ENCODE data around the gene TCL1B. TPM values are rescaled to one million over a fixed set of nuclear protein-coding genes. Genes with fewer than 3 reads are reported as not detected.

TCL1B gene
- total RNA-seq, 1 experiment from 2014 or later = not detected

- Histone ChIP-seq H3K27ac (ENCODE audit: low read length) (no peak overlapping the region), H3K4me1 (ENCODE audit: control insufficient read depth, insufficient read depth, low read length) (no peaks in the 10 kb centered on the region), H3K9me3 (ENCODE audit: control insufficient read depth, insufficient read depth, low read depth, low read length) (no peaks in the 10 kb centered on the region), H3K4me3 (ENCODE audit: low read depth in 2 of 2, low read length in 2 of 2) (no peak overlapping the region), H3K27me3 (ENCODE audit: control insufficient read depth, insufficient read depth, low read length) (no peaks in the 10 kb centered on the region), H3K36me3 (ENCODE audit: control insufficient read depth, insufficient read depth, low read length) (no peaks in the 10 kb centered on the region)
- no TSS peak for BruUV-seq (replicated peaks)
- TF ChIP-seq POLR2AphosphoS5 (IDR thresholded peaks at IDR 0.05; ENCODE audit: low read depth, low read length) (no peak), REST (IDR thresholded peaks at IDR 0.05; ENCODE audit: insufficient read depth in 1 of 2, low read depth in 2 of 2, low read length in 1 of 2) (no peak), TCF7L2 (IDR thresholded peaks at IDR 0.05; ENCODE audit: low read depth, low read length) (no peak), CTCF (IDR thresholded peaks at IDR 0.05) (no peak), SIN3A (IDR thresholded peaks at IDR 0.05; ENCODE audit: borderline replicate concordance, insufficient read depth, low read depth, low read length) (no peak)
- POLR2A ChIA-PET = no interaction called here
- DNase-seq (ENCODE audit: low read depth, low spot score) (no peak), ATAC-seq (no peak)
- CTCF ChIA-PET = no interaction called here
- intact Hi-C loops (cut with micrococcal nuclease; ENCODE audit: unreplicated experiment) (no loop called here), in situ Hi-C loops (cut with HindIII; ENCODE audit: low pct_unique_long_range_greater_than_20kb, low sequenced_read_pairs) (no loop called here)
These were observed 40.7 kb upstream of the TCL1B start for GRCh38 chr14:95645389-95645996.

- in situ Hi-C loops (cut with HindIII; ENCODE audit: low pct_unique_long_range_greater_than_20kb, low sequenced_read_pairs) = no loop called here
These were observed 38.3 kb upstream of the TCL1B start for GRCh38 chr14:95647926-95648325.

More at GRCh38 chr14:95647926-95648325, 38.3 kb upstream of the TCL1B start:
- no peaks in the 10 kb centered on the region for H3K36me3 ChIP-seq (ENCODE audit: control insufficient read depth, insufficient read depth, low read length)
- no peaks in the 10 kb centered on the region for H3K9me3 ChIP-seq (ENCODE audit: control insufficient read depth, insufficient read depth, low read depth, low read length)
- ATAC-seq (no peak), DNase-seq (ENCODE audit: low read depth, low spot score) (no peak)
- BruUV-seq (replicated peaks) = no TSS peak
- H3K4me3 ChIP-seq (ENCODE audit: low read depth in 2 of 2, low read length in 2 of 2) = no peak overlapping the region
- H3K27me3 ChIP-seq (ENCODE audit: control insufficient read depth, insufficient read depth, low read length) = no peaks in the 10 kb centered on the region
- no peaks in the 10 kb centered on the region for H3K4me1 ChIP-seq (ENCODE audit: control insufficient read depth, insufficient read depth, low read length)
- TF ChIP-seq POLR2AphosphoS5 (IDR thresholded peaks at IDR 0.05; ENCODE audit: low read depth, low read length) (no peak), TCF7L2 (IDR thresholded peaks at IDR 0.05; ENCODE audit: low read depth, low read length) (no peak), CTCF (IDR thresholded peaks at IDR 0.05) (no peak), SIN3A (IDR thresholded peaks at IDR 0.05; ENCODE audit: borderline replicate concordance, insufficient read depth, low read depth, low read length) (no peak), REST (IDR thresholded peaks at IDR 0.05; ENCODE audit: insufficient read depth in 1 of 2, low read depth in 2 of 2, low read length in 1 of 2) (no peak)
- intact Hi-C loops (cut with micrococcal nuclease; ENCODE audit: unreplicated experiment) = no loop called here
- CTCF ChIA-PET = no interaction called here
- H3K27ac ChIP-seq (ENCODE audit: low read length) = no peak overlapping the region
- POLR2A ChIA-PET = no interaction called here

Data from Panc1 (cell line).